OCI-LY3 (cell line): Measurements from ENCODE around the gene PIP4K2C.
"Not testable (repeated sequence)": the region's sequence is repeated elsewhere in the genome, so short reads cannot be mapped to it uniquely, and the experiment has no call there.

Source experiments
- H2AFZ ChIP-seq: fragments of 200-600, 300-600 bp; shearing (Covaris generic); 2 replicates; pipeline ENCODE4 v1.6.0; 2014; ENCODE audit warnings: antibody characterized with exemption, low read depth, low read length
- H3K27ac ChIP-seq: fragments of 200-600, 300-600 bp; sonication (generic); 2 replicates; pipeline ENCODE4 v1.5.1; 2014; ENCODE audit warnings: mild to moderate bottlenecking, low read length, moderate library complexity, mixed read lengths
- H3K27me3 ChIP-seq: fragments of 200-600, 300-600 bp; sonication (generic); 2 replicates; pipeline ENCODE4 v1.6.1; 2014; ENCODE audit warnings: low read depth, low read length, mixed read lengths
- H3K36me3 ChIP-seq: fragments of 200-600, 300-600 bp; sonication (generic); replicated peaks from 2 replicates; pipeline ENCODE3; 2014; ENCODE audit warnings: low read depth, low read length, mixed read lengths
- H3K4me1 ChIP-seq: fragments of 300-600, 200-600 bp; sonication (generic); 2 replicates; pipeline ENCODE4 v1.6.1; 2014; ENCODE audit warnings: low read length, mixed read lengths
- H3K4me2 ChIP-seq: fragments of 200-600, 300-600 bp; sonication (generic); 2 replicates; pipeline ENCODE4 v1.6.1; 2014; ENCODE audit warnings: low read length, mixed read lengths
- H3K4me3 ChIP-seq: fragments of 300-600, 200-600 bp; sonication (generic); 2 replicates; pipeline ENCODE4 v1.5.1; 2014; ENCODE audit warnings: antibody characterized with exemption, mild to moderate bottlenecking, low read length, moderate library complexity
- H3K79me2 ChIP-seq: fragments of 300-600, 200-600 bp; shearing (Covaris generic); 2 replicates; pipeline ENCODE4 v1.6.1; 2014; ENCODE audit warnings: mild to moderate bottlenecking, low read length, mixed read lengths
- H3K9ac ChIP-seq: fragments of 300-600, 200-600 bp; shearing (Covaris generic); 2 replicates; pipeline ENCODE4 v1.6.0; 2014; ENCODE audit warnings: mild to moderate bottlenecking, low read length, moderate library complexity
- H3K9me3 ChIP-seq: fragments of 200-600, 300-600 bp; shearing (Covaris generic); 2 replicates; pipeline ENCODE4 v1.6.1; 2014; ENCODE audit warnings: low read length, mixed read lengths; ENCODE audit not compliant: insufficient read depth
- H4K20me1 ChIP-seq: fragments of 200-600, 300-600 bp; sonication (generic); 2 replicates; pipeline ENCODE4 v1.6.1; 2016; ENCODE audit warnings: low read length, mixed read lengths; ENCODE audit not compliant: insufficient read depth
- CTCF ChIP-seq: fragments of 200-600, 300-600 bp; sonication (generic); IDR thresholded peaks from 2 replicates; pipeline ENCODE4 v1.5.1; 2014; ENCODE audit warnings: antibody characterized with exemption, low read length, low read depth
- EZH2phosphoT487 ChIP-seq: fragments of 200-600 bp; shearing (Covaris generic); IDR thresholded peaks from 2 replicates; pipeline ENCODE4 v1.6.1; 2018; ENCODE audit warnings: antibody characterized with exemption, mixed run types, low read depth

PIP4K2C gene

GRCh38 chr12:57586832-57587429 lies 4.1 kb upstream of the PIP4K2C start:
- Histone ChIP-seq H3K79me2 (peaks cover 8% of the 10 kb centered on the region), H3K9me3 (no peaks in the 10 kb centered on the region), H3K27me3 (peaks cover 27% of the 10 kb centered on the region), H3K4me2 (no peak overlapping the region), H3K9ac (no peak overlapping the region), H3K27ac (no peak overlapping the region), H3K36me3 (no peaks in the 10 kb centered on the region), H2AFZ (no peak overlapping the region), H3K4me1 (peaks cover 17% of the 10 kb centered on the region), H4K20me1 (no peaks in the 10 kb centered on the region), H3K4me3 (no peak overlapping the region)
- no peak for TF ChIP-seq CTCF
- no peak for TF ChIP-seq EZH2phosphoT487

- H2AFZ ChIP-seq, H3K9me3 ChIP-seq, H3K9ac ChIP-seq, H3K4me3 ChIP-seq, H3K27ac ChIP-seq, H3K36me3 ChIP-seq, H3K4me2 ChIP-seq, H4K20me1 ChIP-seq: not testable (repeated sequence)
- Histone ChIP-seq H3K79me2 (peaks cover 17% of the 10 kb centered on the region), H3K4me1 (peaks cover 17% of the 10 kb centered on the region), H3K27me3 (peaks cover 19% of the 10 kb centered on the region)
These were observed 1.9 kb upstream of the PIP4K2C start for GRCh38 chr12:57588951-57589610.

GRCh38 chr12:57590479-57590863 lies 521 bp upstream of the PIP4K2C start:
- peaks cover 17% of the 10 kb centered on the region for H3K79me2 ChIP-seq
- H3K9ac ChIP-seq, result peak overlapping the region; percentile 74
- H3K4me2 ChIP-seq, result peak overlapping the region; percentile 84
- peaks cover 15% of the 10 kb centered on the region for H3K27me3 ChIP-seq
- H3K9me3 ChIP-seq, result no peaks in the 10 kb centered on the region
- TF ChIP-seq EZH2phosphoT487 (no peak), CTCF (no peak)
- H2AFZ ChIP-seq, result peak overlapping the region; percentile 81
- no peak overlapping the region for H3K27ac ChIP-seq
- H3K4me1 ChIP-seq, result peaks cover 17% of the 10 kb centered on the region
- peak overlapping the region; percentile 99 for H3K4me3 ChIP-seq
- no peaks in the 10 kb centered on the region for H3K36me3 ChIP-seq
- no peaks in the 10 kb centered on the region for H4K20me1 ChIP-seq

GRCh38 chr12:57591782-57592325 lies 862 bp downstream of the PIP4K2C start:
- Histone ChIP-seq H3K9me3 (no peaks in the 10 kb centered on the region), H3K4me2 (peak overlapping the region; percentile 100), H3K9ac (peak overlapping the region; percentile 74), H4K20me1 (no peaks in the 10 kb centered on the region), H3K4me3 (peak overlapping the region; percentile 99), H3K36me3 (no peaks in the 10 kb centered on the region), H2AFZ (no peak overlapping the region; the same call in 1 of the 2 replicates), H3K27me3 (peaks cover 13% of the 10 kb centered on the region), H3K4me1 (peaks cover 17% of the 10 kb centered on the region), H3K79me2 (peaks cover 17% of the 10 kb centered on the region), H3K27ac (no peak overlapping the region)
- no peak for TF ChIP-seq CTCF
- TF ChIP-seq EZH2phosphoT487, result no peak
